SU-DHL-6 (cell line): ENCODE measurements around the gene LTC4S.

Experiments
- EZH2phosphoT487 ChIP-seq: fragments of 200-600 bp; sonication (generic), shearing (Covaris generic); conservative IDR thresholded peaks from 2 replicates; pipeline ENCODE4 v1.6.1; 2018; ENCODE audit warnings: mild to moderate bottlenecking, antibody characterized with exemption, low read length, moderate library complexity, mixed read lengths
- TF ChIP-seq, protein P1 (sequence below): fragments of 200-600 bp; sonication (generic); IDR thresholded peaks from one replicate; pipeline ENCODE4 v1.5.1; 2017; ENCODE audit warnings: antibody characterized with exemption, mild to moderate bottlenecking, low read length, moderate library complexity; ENCODE audit not compliant: insufficient read depth, poor library complexity, severe bottlenecking

DNA sequence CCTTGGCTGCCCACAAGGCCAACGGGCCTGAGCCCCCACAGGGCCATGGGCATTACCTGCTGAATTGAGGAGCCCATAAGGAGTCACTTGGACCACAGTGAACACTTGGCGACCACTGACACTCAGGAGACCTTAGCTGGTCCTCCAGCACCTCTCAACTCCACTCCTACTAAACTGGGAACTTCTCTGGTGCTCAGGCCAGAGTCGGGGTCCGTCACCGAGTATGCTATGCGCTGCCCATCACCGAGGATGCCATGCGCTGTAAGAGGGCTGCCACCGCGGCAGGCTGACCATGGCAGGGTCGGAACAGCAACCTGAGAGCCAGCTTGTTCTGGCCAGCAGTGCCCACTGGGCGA, 26.3 kb downstream of the LTC4S start:
- TF ChIP-seq, protein P1, sequence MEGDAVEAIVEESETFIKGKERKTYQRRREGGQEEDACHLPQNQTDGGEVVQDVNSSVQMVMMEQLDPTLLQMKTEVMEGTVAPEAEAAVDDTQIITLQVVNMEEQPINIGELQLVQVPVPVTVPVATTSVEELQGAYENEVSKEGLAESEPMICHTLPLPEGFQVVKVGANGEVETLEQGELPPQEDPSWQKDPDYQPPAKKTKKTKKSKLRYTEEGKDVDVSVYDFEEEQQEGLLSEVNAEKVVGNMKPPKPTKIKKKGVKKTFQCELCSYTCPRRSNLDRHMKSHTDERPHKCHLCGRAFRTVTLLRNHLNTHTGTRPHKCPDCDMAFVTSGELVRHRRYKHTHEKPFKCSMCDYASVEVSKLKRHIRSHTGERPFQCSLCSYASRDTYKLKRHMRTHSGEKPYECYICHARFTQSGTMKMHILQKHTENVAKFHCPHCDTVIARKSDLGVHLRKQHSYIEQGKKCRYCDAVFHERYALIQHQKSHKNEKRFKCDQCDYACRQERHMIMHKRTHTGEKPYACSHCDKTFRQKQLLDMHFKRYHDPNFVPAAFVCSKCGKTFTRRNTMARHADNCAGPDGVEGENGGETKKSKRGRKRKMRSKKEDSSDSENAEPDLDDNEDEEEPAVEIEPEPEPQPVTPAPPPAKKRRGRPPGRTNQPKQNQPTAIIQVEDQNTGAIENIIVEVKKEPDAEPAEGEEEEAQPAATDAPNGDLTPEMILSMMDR: no peak
- TF ChIP-seq EZH2phosphoT487: no peak
